GM12875 (cell line): ENCODE measurements around the gene AVPR1B.

Experiments
- H3K4me3 ChIP-seq: one replicate; pipeline ENCODE4 v1.5.1; 2011; ENCODE audit warnings: low read depth, low read length, control low read depth
- TF ChIP-seq, protein P1 (sequence below): IDR thresholded peaks from 2 replicates; pipeline ENCODE4 v1.5.1; 2011; ENCODE audit warnings: low read depth, mild to moderate bottlenecking, control low read depth, inconsistent platforms, low read length, moderate library complexity, borderline replicate concordance; ENCODE audit not compliant: insufficient read depth

The AVPR1B gene

DNA sequence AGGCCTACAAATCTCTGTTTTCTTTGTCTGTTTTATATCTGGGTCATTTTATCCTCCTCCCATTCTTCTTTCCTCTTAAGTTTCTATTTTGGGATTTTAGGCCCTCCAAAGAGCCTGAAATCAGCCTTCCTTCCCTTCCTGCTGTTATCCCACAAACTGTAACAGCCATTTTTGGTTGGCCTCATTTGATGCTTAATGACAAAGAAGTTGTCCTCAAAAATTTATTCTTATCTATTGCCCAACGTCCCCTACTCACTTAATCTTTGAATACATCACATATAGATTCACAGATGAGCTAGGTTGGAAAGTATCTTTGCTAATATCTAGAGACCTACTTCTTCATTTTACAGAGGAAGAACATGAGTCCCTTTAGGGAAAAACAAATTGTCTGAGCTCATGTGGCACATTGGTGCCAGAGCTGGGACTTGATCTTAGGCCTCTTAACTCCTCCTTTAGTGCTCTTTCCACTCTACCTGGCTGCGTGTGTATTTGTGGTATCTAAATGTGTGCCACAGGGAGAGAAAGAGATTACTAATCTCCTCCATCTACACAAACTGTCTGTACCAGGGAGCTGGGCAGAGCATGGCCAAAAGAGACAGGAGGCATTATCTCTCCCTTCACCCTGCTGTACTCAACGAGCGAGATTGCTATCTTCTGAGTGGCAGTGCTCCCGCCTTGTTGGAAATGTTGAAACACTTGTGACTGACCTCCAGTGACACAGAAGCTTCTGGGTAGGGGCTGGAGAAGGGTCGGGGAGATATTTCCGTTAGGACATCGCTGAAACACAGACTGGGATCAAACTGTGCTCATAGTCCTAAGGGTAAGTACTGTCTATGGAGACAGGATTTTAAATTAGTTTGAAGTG, 34.1 kb downstream of the AVPR1B start:
- H3K4me3 ChIP-seq = no peak overlapping the region
- TF ChIP-seq, protein P1, sequence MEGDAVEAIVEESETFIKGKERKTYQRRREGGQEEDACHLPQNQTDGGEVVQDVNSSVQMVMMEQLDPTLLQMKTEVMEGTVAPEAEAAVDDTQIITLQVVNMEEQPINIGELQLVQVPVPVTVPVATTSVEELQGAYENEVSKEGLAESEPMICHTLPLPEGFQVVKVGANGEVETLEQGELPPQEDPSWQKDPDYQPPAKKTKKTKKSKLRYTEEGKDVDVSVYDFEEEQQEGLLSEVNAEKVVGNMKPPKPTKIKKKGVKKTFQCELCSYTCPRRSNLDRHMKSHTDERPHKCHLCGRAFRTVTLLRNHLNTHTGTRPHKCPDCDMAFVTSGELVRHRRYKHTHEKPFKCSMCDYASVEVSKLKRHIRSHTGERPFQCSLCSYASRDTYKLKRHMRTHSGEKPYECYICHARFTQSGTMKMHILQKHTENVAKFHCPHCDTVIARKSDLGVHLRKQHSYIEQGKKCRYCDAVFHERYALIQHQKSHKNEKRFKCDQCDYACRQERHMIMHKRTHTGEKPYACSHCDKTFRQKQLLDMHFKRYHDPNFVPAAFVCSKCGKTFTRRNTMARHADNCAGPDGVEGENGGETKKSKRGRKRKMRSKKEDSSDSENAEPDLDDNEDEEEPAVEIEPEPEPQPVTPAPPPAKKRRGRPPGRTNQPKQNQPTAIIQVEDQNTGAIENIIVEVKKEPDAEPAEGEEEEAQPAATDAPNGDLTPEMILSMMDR = no peak

DNA sequence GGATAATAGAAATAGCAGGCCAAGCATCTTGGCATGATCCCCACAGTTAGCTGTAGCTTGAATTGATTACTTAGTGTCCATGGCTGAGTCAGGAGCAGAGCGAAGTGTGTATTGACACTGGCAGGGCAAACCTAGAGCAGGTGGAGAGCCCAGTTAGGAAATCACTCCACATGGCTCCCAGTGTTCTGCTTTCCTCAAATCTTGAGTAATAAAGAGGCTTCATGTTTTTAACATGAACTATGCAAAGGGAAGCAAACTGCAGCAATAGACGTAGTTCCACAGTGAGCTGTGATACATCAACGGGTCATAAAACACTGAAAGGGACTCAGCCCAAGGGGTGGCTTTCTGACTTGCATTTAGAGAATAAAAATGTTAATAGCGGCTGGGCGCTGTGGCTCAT, 35.3 kb downstream of the AVPR1B start:
- H3K4me3 ChIP-seq = no peak overlapping the region
- TF ChIP-seq, protein P1 = no peak

DNA sequence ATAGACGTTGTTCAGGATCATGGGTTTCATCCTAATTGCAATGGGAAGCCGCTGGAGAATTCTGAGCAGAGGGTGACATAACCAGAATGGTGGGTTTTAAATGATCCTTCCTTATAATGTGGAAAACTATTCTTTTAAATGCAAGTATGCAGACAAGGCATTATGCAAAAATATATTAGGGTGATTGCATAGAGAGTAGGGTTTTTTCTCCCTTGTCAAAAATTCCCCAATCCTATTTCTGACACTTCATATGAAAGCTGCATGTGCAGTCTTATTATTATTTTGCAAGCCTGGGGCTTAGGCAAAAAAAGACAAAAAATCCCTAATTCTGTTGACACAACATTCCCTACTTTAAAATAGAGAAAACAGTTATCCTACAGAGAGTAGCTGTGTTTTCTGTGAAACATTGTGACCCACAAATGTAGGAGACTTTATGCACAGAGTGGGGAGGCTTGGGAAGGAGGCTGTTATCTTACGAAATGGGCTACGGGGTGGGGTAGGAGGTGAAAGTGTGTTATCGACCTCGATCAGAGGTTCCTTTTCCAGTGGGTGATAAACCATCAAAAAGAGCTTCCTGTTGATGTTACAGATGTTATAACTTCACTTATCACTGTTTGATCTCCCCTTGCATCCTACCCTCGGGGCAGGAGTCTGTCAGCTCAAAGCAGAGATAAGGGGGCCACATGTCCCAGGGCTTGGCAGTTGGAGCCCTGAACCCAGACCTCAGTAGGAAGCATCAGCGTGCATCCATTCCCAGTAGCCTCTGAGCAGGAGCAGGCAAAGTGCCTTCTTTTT, 37.0 kb downstream of the AVPR1B start:
- H3K4me3 ChIP-seq = no peak overlapping the region
- TF ChIP-seq, protein P1 = no peak

DNA sequence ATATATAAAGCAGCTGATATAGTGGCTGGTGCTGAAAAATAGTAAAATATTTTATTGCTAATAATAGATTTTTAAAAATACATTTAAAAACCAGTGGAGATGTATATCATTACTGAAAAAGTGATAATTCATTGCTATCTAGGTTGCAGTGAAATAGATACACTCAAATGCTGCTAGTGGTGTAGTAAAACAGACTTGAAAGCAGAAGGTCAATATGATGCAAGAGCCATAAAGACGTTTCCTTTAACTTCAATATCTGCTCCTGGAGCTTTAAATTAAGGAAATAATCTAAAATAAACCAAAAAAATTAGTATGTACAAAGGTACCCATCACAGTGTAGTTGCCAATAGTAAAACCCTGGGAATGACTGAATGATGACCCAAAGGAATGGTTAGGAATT, 38.1 kb downstream of the AVPR1B start:
- H3K4me3 ChIP-seq = no peak overlapping the region
- TF ChIP-seq, protein P1 = no peak

DNA sequence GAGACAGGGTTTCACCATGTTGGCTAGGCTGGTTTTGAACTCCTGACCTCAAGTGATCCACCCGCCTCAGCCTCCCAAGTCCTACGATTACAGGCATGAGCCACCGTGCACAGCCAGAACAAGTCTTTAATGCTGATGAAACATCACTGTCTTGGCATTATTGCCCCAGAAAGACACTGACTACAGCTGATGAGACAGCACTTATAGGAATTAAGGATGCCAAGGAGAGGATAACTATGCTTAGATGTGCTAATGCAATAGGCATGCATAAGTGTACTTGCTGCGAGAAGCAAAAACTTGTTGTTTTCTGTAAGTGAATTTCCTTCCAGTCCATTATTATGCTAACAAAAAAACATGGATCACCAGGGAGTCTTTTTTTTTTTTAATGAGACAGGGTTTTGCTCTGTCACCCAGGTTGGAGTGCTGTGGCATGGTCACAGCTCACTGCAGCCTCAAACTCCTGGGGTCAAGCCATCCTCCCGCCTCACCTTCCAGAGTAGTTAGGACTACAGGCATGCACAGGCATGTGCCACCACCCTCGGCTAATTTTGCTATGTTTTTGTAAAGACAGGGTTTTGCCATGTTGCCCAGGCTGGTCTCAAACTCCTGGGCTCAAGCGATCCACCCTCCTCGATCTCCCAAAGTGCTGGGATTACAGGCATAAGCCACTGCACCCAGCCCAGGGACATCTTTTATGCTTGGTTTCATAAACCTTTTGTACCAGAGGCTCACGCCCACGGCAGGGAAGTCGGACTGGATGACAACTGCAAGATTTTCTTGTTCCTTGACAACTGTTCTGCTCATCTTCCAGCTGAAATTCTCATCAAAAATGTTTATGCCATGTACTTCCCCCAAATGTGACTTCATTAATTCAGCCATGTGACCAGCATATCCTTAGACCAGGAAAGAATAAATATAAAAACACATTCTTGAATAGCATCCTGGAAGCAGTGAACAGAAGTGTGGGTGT, 41.1 kb downstream of the AVPR1B start:
- TF ChIP-seq, protein P1 = no peak
- H3K4me3 ChIP-seq = no peak overlapping the region

DNA sequence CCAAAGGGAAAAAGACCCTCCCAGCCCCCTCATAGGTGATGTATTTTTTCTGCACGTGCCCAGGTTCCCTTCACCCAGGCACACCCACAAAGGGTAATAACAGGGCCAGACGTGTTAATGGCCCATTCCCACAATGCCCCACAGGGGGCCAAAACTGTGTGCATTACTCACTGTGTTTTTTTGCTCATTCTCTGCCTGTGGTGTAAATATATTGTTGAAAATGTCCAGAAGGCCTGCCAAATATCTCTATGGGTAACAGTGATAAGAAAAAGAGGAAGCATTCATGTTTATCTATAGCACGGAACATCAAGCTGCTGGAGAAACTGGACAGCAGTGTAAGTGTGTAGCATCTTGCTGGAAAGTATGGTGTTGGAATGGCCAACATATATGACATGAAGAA, 42.3 kb downstream of the AVPR1B start:
- H3K4me3 ChIP-seq = no peak overlapping the region
- TF ChIP-seq, protein P1 = 0 out of 2 replicates have a peak, but pooled peaks have one; percentile 12
